RWPE2 (cell line): Measurements from ENCODE around the gene GPR137C.

ENCODE experiments used
- ATAC-seq: fragments of 200-7000 bp; cut with Tn5 transposase; 3 replicates; pipeline ENCODE4 v1.9.1; 2021; ENCODE audit warnings: low read depth
- DNase-seq: peaks from one replicate; pipeline ENCODE4 v3.0.0-alpha.2; 2020; ENCODE audit warnings: low spot score
- H3K27ac ChIP-seq: fragments of 450-650 bp; 2 replicates; pipeline ENCODE4 v1.5.1; 2017; ENCODE audit warnings: mild to moderate bottlenecking; ENCODE audit not compliant: poor library complexity, severe bottlenecking
- H3K27me3 ChIP-seq: fragments of 250-450 bp; sonication (Bioruptor Pico); 2 replicates; pipeline ENCODE4 v1.5.1; 2021; ENCODE audit warnings: mild to moderate bottlenecking, moderate library complexity; ENCODE audit not compliant: insufficient read depth, poor library complexity, severe bottlenecking
- H3K36me3 ChIP-seq: fragments of 250-450 bp; sonication (Bioruptor Pico); 2 replicates; pipeline ENCODE4 v1.5.1; 2020; ENCODE audit warnings: low read depth, mild to moderate bottlenecking, moderate library complexity
- H3K4me1 ChIP-seq: fragments of 250-450 bp; sonication (Bioruptor Pico); 2 replicates; pipeline ENCODE4 v1.5.1; 2021; ENCODE audit warnings: mild to moderate bottlenecking, moderate library complexity; ENCODE audit not compliant: insufficient read depth, poor library complexity, severe bottlenecking
- H3K4me3 ChIP-seq: fragments of 250-450 bp; sonication (Bioruptor Pico); 2 replicates; pipeline ENCODE4 v1.5.1; 2021; ENCODE audit warnings: mild to moderate bottlenecking, moderate library complexity; ENCODE audit not compliant: severe bottlenecking
- H3K9me3 ChIP-seq: fragments of 250-450 bp; sonication (Bioruptor Pico); 2 replicates; pipeline ENCODE4 v1.5.1; 2021; ENCODE audit warnings: mild to moderate bottlenecking, moderate library complexity; ENCODE audit not compliant: severe bottlenecking
- CTCF ChIP-seq: fragments of 450-650 bp; IDR thresholded peaks from one replicate; pipeline ENCODE4 v1.5.1; 2017; ENCODE audit warnings: mild to moderate bottlenecking, moderate library complexity; ENCODE audit not compliant: poor library complexity, severe bottlenecking

GPR137C gene

GRCh38 chr14:52545584-52546317 is 6.9 kb upstream of the GPR137C start:
- H3K4me3 ChIP-seq, result no peak overlapping the region

GRCh38 chr14:52546318-52546670 is 6.3 kb upstream of the GPR137C start:
- Histone ChIP-seq H3K27me3 (no peaks in the 10 kb centered on the region), H3K4me1 (no peaks in the 10 kb centered on the region), H3K36me3 (peaks cover 5% of the 10 kb centered on the region; the same call in 1 of the 2 replicates), H3K4me3 (no peak overlapping the region), H3K27ac (no peak overlapping the region), H3K9me3 (no peaks in the 10 kb centered on the region)
- no peak for TF ChIP-seq CTCF
- ATAC-seq (no peak), DNase-seq (no peak)

More at GRCh38 chr14:52545584-52546317, 6.9 kb upstream of the GPR137C start:
- H3K36me3 ChIP-seq, result peaks cover 5% of the 10 kb centered on the region; the same call in 1 of the 2 replicates
- no peaks in the 10 kb centered on the region for H3K4me1 ChIP-seq
- no peaks in the 10 kb centered on the region for H3K27me3 ChIP-seq
- no peaks in the 10 kb centered on the region for H3K9me3 ChIP-seq
- DNase-seq (no peak), ATAC-seq (no peak)
- H3K27ac ChIP-seq, result no peak overlapping the region
- TF ChIP-seq CTCF, result no peak

- H3K9me3 ChIP-seq, result no peaks in the 10 kb centered on the region
- DNase-seq, result no peak
- peaks cover 5% of the 10 kb centered on the region; the same call in 1 of the 2 replicates for H3K36me3 ChIP-seq
- no peak for ATAC-seq
- H3K27ac ChIP-seq, result no peak overlapping the region
- no peaks in the 10 kb centered on the region for H3K4me1 ChIP-seq
- TF ChIP-seq CTCF, result no peak
- H3K27me3 ChIP-seq, result no peaks in the 10 kb centered on the region
- no peak overlapping the region for H3K4me3 ChIP-seq
These were observed 5.6 kb upstream of the GPR137C start for GRCh38 chr14:52547027-52547426.

GRCh38 chr14:52547526-52547925 is 5.1 kb upstream of the GPR137C start:
- Histone ChIP-seq H3K4me1 (no peaks in the 10 kb centered on the region), H3K36me3 (peaks cover 3% of the 10 kb centered on the region; the same call in 1 of the 2 replicates), H3K9me3 (no peaks in the 10 kb centered on the region), H3K27ac (no peak overlapping the region), H3K27me3 (no peaks in the 10 kb centered on the region), H3K4me3 (no peak overlapping the region)
- DNase-seq (no peak), ATAC-seq (no peak)
- TF ChIP-seq CTCF, result no peak

GRCh38 chr14:52550661-52551060 is 2.0 kb upstream of the GPR137C start:
- no peak overlapping the region for H3K27ac ChIP-seq

More at GRCh38 chr14:52550661-52551060, 2.0 kb upstream of the GPR137C start:
- ATAC-seq (no peak), DNase-seq (no peak)
- Histone ChIP-seq H3K36me3 (no peaks in the 10 kb centered on the region), H3K9me3 (no peaks in the 10 kb centered on the region), H3K27me3 (no peaks in the 10 kb centered on the region), H3K4me1 (peaks cover 9% of the 10 kb centered on the region), H3K4me3 (no peak overlapping the region)
- no peak for TF ChIP-seq CTCF
